CD4-positive, alpha-beta memory T cell (primary cell): ENCODE measurements around the gene AMTN. TPM values are rescaled to one million over a fixed set of nuclear protein-coding genes. Genes with fewer than 3 reads are reported as not detected.
A peak's percentile ranks its signal among the peaks of the same experiment; 100 is the strongest.

Experiments
- CTCF ChIA-PET: fragments of 350-600 bp; sonication (Branson Sonifier 250); formaldehyde crosslinking; loops from one replicate; lab custom pipeline; 2021; ENCODE audit warnings: inconsistent platforms; ENCODE audit not compliant: partially characterized antibody; lab: Charles Lee
- POLR2A ChIA-PET: fragments of 350-600 bp; sonication (Branson Sonifier 250); formaldehyde crosslinking; loops from one replicate; lab custom pipeline; 2021; ENCODE audit not compliant: partially characterized antibody; lab: Charles Lee
- DNase-seq, 5 donors: peaks; one replicate each; pipeline versions ENCODE4 v3.0.0 to v3.0.0-alpha.2; 2020 to 2022; ENCODE audit warnings: mixed read lengths in 1 of 5
- H3K27ac ChIP-seq: one replicate; pipeline ENCODE4 v1.7.0; 2013; ENCODE audit warnings: low read depth, low read length
- H3K27me3 ChIP-seq: 2 replicates; pipeline ENCODE4 v1.7.0; 2013; ENCODE audit warnings: mild to moderate bottlenecking, low read length, moderate library complexity; ENCODE audit not compliant: insufficient read depth
- H3K36me3 ChIP-seq: 2 replicates; pipeline ENCODE4 v1.7.0; 2013; ENCODE audit warnings: mild to moderate bottlenecking, low read length, moderate library complexity; ENCODE audit not compliant: insufficient read depth
- H3K4me1 ChIP-seq: 2 replicates; pipeline ENCODE4 v1.7.0; 2013; ENCODE audit warnings: mild to moderate bottlenecking, low read length, moderate library complexity; ENCODE audit not compliant: insufficient read depth
- H3K4me3 ChIP-seq, 2 donors: one replicate each; pipeline ENCODE4 v1.7.0; 2013; ENCODE audit warnings: low read length in 2 of 2, mild to moderate bottlenecking in 1 of 2
- H3K9me3 ChIP-seq, 2 donors: one replicate each; pipeline ENCODE4 v1.7.0; 2013; ENCODE audit warnings: low read length in 2 of 2, control low read depth in 1 of 2; ENCODE audit not compliant: control insufficient read depth in 1 of 2
- H3K27ac Mint-ChIP-seq, 7 donors: one replicate each; pipeline ENCODE4 v1.8.0; 2020 to 2021; ENCODE audit warnings: mixed read lengths in 7 of 7, mild to moderate bottlenecking in 6 of 7, inconsistent platforms in 3 of 7, moderate library complexity in 3 of 7
- H3K27me3 Mint-ChIP-seq, 2 donors: one replicate each; pipeline ENCODE4 v1.8.0; 2020 to 2021; ENCODE audit warnings: mixed read lengths in 2 of 2
- H3K36me3 Mint-ChIP-seq, 2 donors: one replicate each; pipeline ENCODE4 v1.8.0; 2020 to 2021; ENCODE audit warnings: mixed read lengths in 2 of 2, inconsistent platforms in 1 of 2, mild to moderate bottlenecking in 1 of 2
- H3K4me1 Mint-ChIP-seq, 4 donors: one replicate each; pipeline ENCODE4 v1.8.0; 2020 to 2021; ENCODE audit warnings: mixed read lengths in 4 of 4, mild to moderate bottlenecking in 1 of 4
- H3K4me3 Mint-ChIP-seq, 8 donors: one replicate each; pipeline ENCODE4 v1.8.0; 2020 to 2021; ENCODE audit warnings: mixed read lengths in 8 of 8, mild to moderate bottlenecking in 7 of 8, moderate library complexity in 6 of 8, inconsistent platforms in 3 of 8
- H3K9me3 Mint-ChIP-seq, 8 donors: one replicate each; pipeline ENCODE4 v1.8.0; 2020 to 2021; ENCODE audit warnings: mixed read lengths in 8 of 8, mild to moderate bottlenecking in 5 of 8, inconsistent platforms in 3 of 8, moderate library complexity in 1 of 8
- intact Hi-C: fragments of 100-400 bp; cut with micrococcal nuclease; formaldehyde crosslinking; loops from one replicate; pipeline ENCODE4 v1.15.1; 2023
- polyA plus RNA-seq, 2 donors: library from polyadenylated mRNA; unstranded; fragments of 300-500 nt; fragmentation: Illumina TruSeq; gene quantifications; one replicate each; pipeline ENCODE4 v1.2.3, GENCODE V29; 2021
- total RNA-seq, 2 experiments: library from RNA; stranded (reverse); gene quantifications; one replicate each; pipeline ENCODE4 v1.2.3, GENCODE V29; 2021

Gene AMTN
- total and polyA plus RNA-seq, 4 experiments from 2014 or later = not detected

DNA sequence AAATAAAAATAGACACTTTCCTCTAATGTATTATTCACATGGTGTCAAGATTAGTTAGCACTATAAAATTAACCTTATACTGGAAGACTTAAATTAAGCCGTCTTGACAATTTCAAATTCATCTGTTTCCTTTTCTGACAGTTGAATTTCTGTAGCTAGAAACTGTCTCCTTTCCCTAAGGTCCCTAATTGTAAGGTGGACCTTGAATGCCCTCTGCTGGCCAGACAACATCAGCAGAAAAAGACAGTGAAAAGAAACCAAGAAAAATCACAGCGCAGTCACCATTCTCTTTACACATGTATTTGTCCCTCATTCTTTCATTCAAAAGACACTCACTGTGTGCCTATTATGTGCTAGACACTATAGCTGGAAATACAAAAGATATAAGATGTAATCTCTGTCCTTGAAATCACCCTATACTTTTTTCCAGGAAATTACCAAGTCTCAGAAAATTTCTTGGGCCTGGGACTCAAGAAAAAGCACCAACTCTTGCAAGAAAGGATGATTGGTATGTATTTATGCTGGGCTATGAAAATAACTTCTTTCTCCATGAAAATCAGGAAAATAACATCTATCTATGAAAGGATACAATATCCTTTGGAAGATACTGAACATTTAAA is 41.0 kb downstream of the AMTN start:
- Mint-ChIP-seq H3K4me3 (no peak overlapping the region), H3K4me1 (peaks cover 0 to 6% (median 3%) of the 10 kb centered on the region in 4 donors), H3K27me3 (no peaks in the 10 kb centered on the region), H3K36me3 (no peaks in the 10 kb centered on the region), H3K9me3 (peaks cover 0 to 1% (median 0%) of the 10 kb centered on the region in 8 donors), H3K27ac (no peak overlapping the region)
- no peaks in the 10 kb centered on the region for H3K4me1 ChIP-seq
- H3K9me3 ChIP-seq = no peaks in the 10 kb centered on the region
- no peaks in the 10 kb centered on the region for H3K36me3 ChIP-seq
- DNase-seq = peak in 4 of 5 donors; percentile 8 to 17 (median 10)
- H3K4me3 ChIP-seq = no peak overlapping the region
- no peaks in the 10 kb centered on the region for H3K27me3 ChIP-seq
- H3K27ac ChIP-seq = no peak overlapping the region
- CTCF ChIA-PET = interaction anchor here (0.6 to 2.2 kb wide), 4 partner anchors 11 to 190 kb away, joined by 3 to 5 read pairs (median 4); no protein-coding TSS in a partner anchor
- intact Hi-C loops = no loop called here
- POLR2A ChIA-PET = no interaction called here

DNA sequence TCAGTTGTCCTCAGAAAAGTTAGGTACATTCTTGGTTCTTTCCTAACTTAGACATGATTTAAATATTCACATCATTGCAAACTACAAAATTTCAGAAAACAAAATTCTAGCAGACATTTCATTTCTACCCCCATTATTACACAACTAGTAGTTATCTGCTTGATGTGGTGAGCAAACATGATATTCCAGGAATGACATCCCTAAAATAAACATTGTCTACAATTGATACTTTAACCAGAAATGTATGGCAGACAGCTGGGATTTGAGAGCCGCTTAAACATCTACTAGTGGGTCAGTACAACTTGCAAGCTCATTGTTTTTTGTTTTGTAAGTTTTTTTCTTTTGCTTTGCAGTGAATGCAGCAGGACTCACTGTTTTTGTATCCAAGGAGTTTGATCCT is 41.6 kb downstream of the AMTN start:
- no peak for DNase-seq
- no peaks in the 10 kb centered on the region for H3K36me3 Mint-ChIP-seq
- H3K36me3 ChIP-seq = no peaks in the 10 kb centered on the region
- peaks cover 0 to 1% (median 0%) of the 10 kb centered on the region in 8 donors for H3K9me3 Mint-ChIP-seq
- intact Hi-C loops = no loop called here
- peaks cover 0 to 6% (median 3%) of the 10 kb centered on the region in 4 donors for H3K4me1 Mint-ChIP-seq
- no peak overlapping the region for H3K4me3 Mint-ChIP-seq
- H3K4me3 ChIP-seq = no peak overlapping the region
- H3K27ac Mint-ChIP-seq = peak overlapping the region in 1 of 7 donors; percentile 58
- H3K27me3 ChIP-seq = no peaks in the 10 kb centered on the region
- ChIA-PET CTCF (interaction anchor here (1.4 to 2.2 kb wide), 2 partner anchors 10 to 190 kb away, joined by 4 to 5 read pairs; no protein-coding TSS in a partner anchor), POLR2A (no interaction called here)
- no peaks in the 10 kb centered on the region for H3K9me3 ChIP-seq
- H3K27ac ChIP-seq = no peak overlapping the region
- H3K27me3 Mint-ChIP-seq = no peaks in the 10 kb centered on the region
- no peaks in the 10 kb centered on the region for H3K4me1 ChIP-seq

GRCh38 chr4:70564033-70564432 is 45.7 kb downstream of the AMTN start:
- POLR2A ChIA-PET = no interaction called here
- Mint-ChIP-seq H3K9me3 (no peaks in the 10 kb centered on the region), H3K36me3 (no peaks in the 10 kb centered on the region), H3K4me3 (no peak overlapping the region), H3K27ac (no peak overlapping the region), H3K27me3 (no peaks in the 10 kb centered on the region), H3K4me1 (peaks cover 0 to 5% (median 2%) of the 10 kb centered on the region in 4 donors)
- no peaks in the 10 kb centered on the region for H3K36me3 ChIP-seq
- H3K27me3 ChIP-seq = no peaks in the 10 kb centered on the region
- H3K4me3 ChIP-seq = no peak overlapping the region
- intact Hi-C loops = no loop called here
- H3K27ac ChIP-seq = no peak overlapping the region
- no peak for DNase-seq
- no peaks in the 10 kb centered on the region for H3K4me1 ChIP-seq
- no peaks in the 10 kb centered on the region for H3K9me3 ChIP-seq
- CTCF ChIA-PET = no interaction called here

DNA sequence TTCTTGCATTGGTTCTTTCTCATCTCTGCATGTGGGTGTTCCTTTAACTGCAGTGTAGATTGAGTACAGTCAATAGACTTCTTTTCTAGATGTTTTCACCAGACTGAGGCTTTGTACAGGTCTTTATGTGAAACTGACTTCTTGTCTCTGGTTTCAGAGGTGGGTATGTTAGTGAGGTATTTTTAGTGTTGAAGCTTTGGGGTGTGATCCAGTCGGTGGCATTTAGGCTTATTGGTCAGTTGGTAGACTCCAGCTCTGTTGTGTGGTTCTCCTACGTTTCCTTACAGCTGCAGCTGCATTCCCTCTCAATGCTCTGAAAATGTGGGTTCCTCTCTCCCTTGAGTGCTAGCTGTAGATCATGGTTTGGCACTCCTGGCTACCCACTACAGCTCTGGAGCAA is 52.4 kb downstream of the AMTN start:
- intact Hi-C loops = no loop called here
- no peaks in the 10 kb centered on the region for H3K4me1 ChIP-seq
- H3K27ac ChIP-seq = no peak overlapping the region
- Mint-ChIP-seq H3K9me3 (peaks cover 0 to 3% (median 0%) of the 10 kb centered on the region in 8 donors), H3K36me3 (no peaks in the 10 kb centered on the region), H3K27me3 (peaks cover 3 to 6% of the 10 kb centered on the region in 2 donors), H3K4me3 (no peak overlapping the region), H3K27ac (no peak overlapping the region), H3K4me1 (no peaks in the 10 kb centered on the region)
- no peak overlapping the region for H3K4me3 ChIP-seq
- ChIA-PET CTCF (interaction anchor here (1.7 kb wide), 1 partner anchor 11 kb away, joined by 5 read pairs; no protein-coding TSS in a partner anchor), POLR2A (no interaction called here)
- no peak for DNase-seq
- H3K36me3 ChIP-seq = no peaks in the 10 kb centered on the region
- H3K9me3 ChIP-seq = no peaks in the 10 kb centered on the region
- H3K27me3 ChIP-seq = no peaks in the 10 kb centered on the region

DNA sequence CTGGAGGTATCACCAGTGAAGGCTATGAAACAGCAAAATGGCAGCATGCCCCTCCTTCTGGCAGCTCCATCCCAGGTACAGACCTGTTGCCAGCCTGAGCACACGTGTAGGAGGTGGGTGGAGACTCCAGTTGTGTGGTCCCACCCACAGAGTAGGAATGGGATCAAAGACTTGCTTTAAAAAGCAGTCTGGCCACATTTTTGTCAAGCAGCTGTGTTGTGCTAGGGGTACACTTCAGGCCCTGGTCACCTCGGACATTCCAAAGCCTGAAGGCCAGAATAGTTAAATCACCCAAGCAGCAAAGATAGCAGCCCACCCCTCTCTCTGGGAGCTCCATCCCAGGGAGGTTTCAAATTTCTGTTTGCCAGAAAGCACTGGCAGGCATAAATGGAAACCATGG is 53.4 kb downstream of the AMTN start:
- no peaks in the 10 kb centered on the region for H3K27me3 ChIP-seq

DNA sequence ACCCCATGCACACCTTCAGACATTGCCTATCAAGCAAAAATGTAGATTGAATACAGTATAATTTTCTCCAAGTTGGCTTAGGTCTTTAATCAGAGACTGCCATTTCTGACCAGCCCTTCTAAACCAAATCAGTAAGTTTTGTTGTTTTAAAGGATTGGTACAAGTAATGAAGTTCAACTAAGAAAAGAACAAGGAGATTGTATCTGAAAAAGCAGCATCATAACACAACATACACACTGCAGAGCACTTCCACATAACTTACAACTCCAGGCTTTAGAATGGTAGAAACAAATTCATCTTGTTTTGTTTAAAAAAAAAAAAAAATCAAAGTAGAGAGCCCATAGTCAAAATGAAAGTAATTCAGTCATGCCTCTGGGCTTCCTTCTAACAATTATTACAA is 57.6 kb downstream of the AMTN start:
- intact Hi-C loops = no loop called here
- H3K4me1 Mint-ChIP-seq = no peaks in the 10 kb centered on the region
- no peak overlapping the region for H3K27ac Mint-ChIP-seq
- H3K27ac ChIP-seq = no peak overlapping the region
- no peaks in the 10 kb centered on the region for H3K9me3 ChIP-seq
- peaks cover 0 to 4% (median 0%) of the 10 kb centered on the region in 8 donors for H3K9me3 Mint-ChIP-seq
- no peaks in the 10 kb centered on the region for H3K27me3 ChIP-seq
- no peak overlapping the region for H3K4me3 ChIP-seq
- H3K36me3 Mint-ChIP-seq = no peaks in the 10 kb centered on the region
- no peaks in the 10 kb centered on the region for H3K36me3 ChIP-seq
- ChIA-PET POLR2A (no interaction called here), CTCF (no interaction called here)
- H3K4me1 ChIP-seq = no peaks in the 10 kb centered on the region
- H3K27me3 Mint-ChIP-seq = peaks cover 1 to 3% of the 10 kb centered on the region in 2 donors
- DNase-seq = no peak
- H3K4me3 Mint-ChIP-seq = no peak overlapping the region

More for the DNA sequence above, 53.4 kb downstream of the AMTN start:
- Mint-ChIP-seq H3K27ac (no peak overlapping the region), H3K27me3 (peaks cover 3 to 8% of the 10 kb centered on the region in 2 donors), H3K4me1 (no peaks in the 10 kb centered on the region), H3K4me3 (no peak overlapping the region), H3K9me3 (peaks cover 0 to 4% (median 0%) of the 10 kb centered on the region in 8 donors), H3K36me3 (no peaks in the 10 kb centered on the region)
- intact Hi-C loops = no loop called here
- no peaks in the 10 kb centered on the region for H3K4me1 ChIP-seq
- no peak overlapping the region for H3K27ac ChIP-seq
- CTCF ChIA-PET = no interaction called here
- no peak overlapping the region for H3K4me3 ChIP-seq
- POLR2A ChIA-PET = no interaction called here
- no peak for DNase-seq
- H3K36me3 ChIP-seq = no peaks in the 10 kb centered on the region
- no peaks in the 10 kb centered on the region for H3K9me3 ChIP-seq

GRCh38 chr4:70577220-70577927 is 59.0 kb downstream of the AMTN start:
- no peak overlapping the region for H3K27ac Mint-ChIP-seq
- CTCF ChIA-PET = no interaction called here

More at GRCh38 chr4:70577220-70577927, 59.0 kb downstream of the AMTN start:
- H3K4me1 Mint-ChIP-seq = no peaks in the 10 kb centered on the region
- H3K27me3 Mint-ChIP-seq = peaks cover 1 to 2% of the 10 kb centered on the region in 2 donors
- Histone ChIP-seq H3K4me1 (no peaks in the 10 kb centered on the region), H3K27ac (no peak overlapping the region), H3K4me3 (no peak overlapping the region), H3K27me3 (no peaks in the 10 kb centered on the region), H3K36me3 (no peaks in the 10 kb centered on the region), H3K9me3 (no peaks in the 10 kb centered on the region)
- intact Hi-C loops = no loop called here
- DNase-seq = no peak
- no peaks in the 10 kb centered on the region for H3K36me3 Mint-ChIP-seq
- POLR2A ChIA-PET = no interaction called here
- peaks cover 0 to 4% (median 0%) of the 10 kb centered on the region in 8 donors for H3K9me3 Mint-ChIP-seq
- no peak overlapping the region for H3K4me3 Mint-ChIP-seq
